ENCODE results near the gene HYAL3. TPM values are rescaled to one million over a fixed set of nuclear protein-coding genes. Genes with fewer than 3 reads are reported as not detected.

Gene HYAL3
- total and polyA plus RNA-seq, 2 of the 13 experiments (the other 11 are each of a cell fraction or from before 2014, with no cell fraction given): 5.5 to 10.4 TPM

GRCh38 chr3:50324351-50325112 is 25.3 kb upstream of the HYAL3 start (continued):
- TF ChIP-seq ELK4 (CRISPR knock-in tag; IDR thresholded peaks at IDR 0.05; ENCODE audit: borderline replicate concordance) (no peak), ZNF143 (CRISPR knock-in tag; IDR thresholded peaks at IDR 0.05) (peak; percentile 60; the same call in 1 of the 2 replicates), ZNF546 (CRISPR knock-in tag; conservative IDR thresholded peaks at IDR 0.05) (no peak), SRSF9 (IDR thresholded peaks at IDR 0.05; ENCODE audit: borderline replicate concordance, insufficient read depth, low read depth, low read length, poor library complexity, severe bottlenecking) (no peak), ZNF792 (CRISPR knock-in tag; IDR thresholded peaks at IDR 0.05) (no peak), KLF11 (CRISPR knock-in tag; IDR thresholded peaks at IDR 0.05) (no peak), ZNF644 (CRISPR knock-in tag; IDR thresholded peaks at IDR 0.05; ENCODE audit: low read depth) (no peak), ZNF549 (CRISPR knock-in tag; IDR thresholded peaks at IDR 0.05) (no peak), FOXJ3 (CRISPR knock-in tag; IDR thresholded peaks at IDR 0.05; ENCODE audit: borderline replicate concordance) (no peak), ZNF639 (CRISPR knock-in tag; conservative IDR thresholded peaks at IDR 0.05) (no peak), SNRNP70 (IDR thresholded peaks at IDR 0.05; ENCODE audit: low read depth, low read length) (no peak), PCBP1 (IDR thresholded peaks at IDR 0.05; ENCODE audit: borderline replicate concordance, low read depth, low read length) (no peak), EZH2 (conservative IDR thresholded peaks at IDR 0.05; ENCODE audit: low read depth, low read length) (no peak), KDM3A (CRISPR knock-in tag; IDR thresholded peaks at IDR 0.05; ENCODE audit: low read depth) (peak; percentile 76; the same call in 1 of the 2 replicates), POGK (CRISPR knock-in tag; conservative IDR thresholded peaks at IDR 0.05) (no peak), ZNF296 (CRISPR knock-in tag; conservative IDR thresholded peaks at IDR 0.05) (no peak), ZFAT (CRISPR knock-in tag; conservative IDR thresholded peaks at IDR 0.05) (no peak), TFAP4 (IDR thresholded peaks at IDR 0.05; ENCODE audit: borderline replicate concordance, low read depth) (peak; percentile 62), FOXK1 (CRISPR knock-in tag; IDR thresholded peaks at IDR 0.05; ENCODE audit: borderline replicate concordance, low read depth) (peak; percentile 44; the same call in 1 of the 2 replicates), HMGXB4 (CRISPR knock-in tag; IDR thresholded peaks at IDR 0.05; ENCODE audit: borderline replicate concordance in 1 of 2, low read depth in 1 of 2) (peak; percentile 29 to 65; a peak in 3 of 4 replicates), ZEB1 (IDR thresholded peaks at IDR 0.05; ENCODE audit: insufficient replicate concordance, low read depth) (no peak), MED13 (CRISPR knock-in tag; IDR thresholded peaks at IDR 0.05) (no peak), NCOA1 (CRISPR knock-in tag; IDR thresholded peaks at IDR 0.05) (peak; percentile 28; the same call in 1 of the 2 replicates), SMAD3 (CRISPR knock-in tag; IDR thresholded peaks at IDR 0.05) (peak; percentile 76)
